ENCODE data around the gene AUNIP. TPM values are rescaled to one million over a fixed set of nuclear protein-coding genes. Genes with fewer than 3 reads are reported as not detected.

Gene AUNIP
- total and polyA plus RNA-seq, 2 experiments from 2014 or later, result 20.9 to 21.9 TPM

- peaks cover 22% of the 10 kb centered on the region for H3K4me1 Mint-ChIP-seq
Observed at GRCh38 chr1:25795211-25795610, 64.0 kb downstream of the AUNIP start.

More at GRCh38 chr1:25795211-25795610, 64.0 kb downstream of the AUNIP start:
- Histone ChIP-seq H3K4me2 (no peak overlapping the region), H3F3A (replicated peaks; ENCODE audit: low read depth) (peaks cover 4% of the 10 kb centered on the region; the same call in 1 of the 2 replicates), H3K27ac (ENCODE audit: low read depth) (no peak overlapping the region), H3K36me3 (ENCODE audit: insufficient read depth) (no peaks in the 10 kb centered on the region), H2AFZ (no peak overlapping the region), H3K4me3 (no peak overlapping the region), H3K27me3 (ENCODE audit: insufficient read depth) (no peaks in the 10 kb centered on the region), H3K9me2 (ENCODE audit: insufficient read depth) (no peaks in the 10 kb centered on the region), H3K4me1 (ENCODE audit: insufficient read depth) (peaks cover 3% of the 10 kb centered on the region), H3K79me2 (replicated peaks; ENCODE audit: insufficient read depth) (no peaks in the 10 kb centered on the region), H4K20me1 (replicated peaks; ENCODE audit: insufficient read depth) (no peaks in the 10 kb centered on the region; the same call in 1 of the 2 replicates)
- no peaks in the 10 kb centered on the region for H3K9me3 Mint-ChIP-seq
- H3K36me3 Mint-ChIP-seq (ENCODE audit: low read depth), result no peaks in the 10 kb centered on the region
- peaks cover 17% of the 10 kb centered on the region for H3K27me3 Mint-ChIP-seq (ENCODE audit: insufficient read depth, low read depth, poor library complexity)
- ATAC-seq (no peak), DNase-seq (ENCODE audit: low spot score) (no peak)
- TF ChIP-seq, protein P1, sequence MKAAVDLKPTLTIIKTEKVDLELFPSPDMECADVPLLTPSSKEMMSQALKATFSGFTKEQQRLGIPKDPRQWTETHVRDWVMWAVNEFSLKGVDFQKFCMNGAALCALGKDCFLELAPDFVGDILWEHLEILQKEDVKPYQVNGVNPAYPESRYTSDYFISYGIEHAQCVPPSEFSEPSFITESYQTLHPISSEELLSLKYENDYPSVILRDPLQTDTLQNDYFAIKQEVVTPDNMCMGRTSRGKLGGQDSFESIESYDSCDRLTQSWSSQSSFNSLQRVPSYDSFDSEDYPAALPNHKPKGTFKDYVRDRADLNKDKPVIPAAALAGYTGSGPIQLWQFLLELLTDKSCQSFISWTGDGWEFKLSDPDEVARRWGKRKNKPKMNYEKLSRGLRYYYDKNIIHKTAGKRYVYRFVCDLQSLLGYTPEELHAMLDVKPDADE (IDR thresholded peaks at IDR 0.05), result no peak
- TF ChIP-seq REST (IDR thresholded peaks at IDR 0.05; ENCODE audit: unreplicated experiment) (no peak), JUNB (IDR thresholded peaks at IDR 0.05; ENCODE audit: unreplicated experiment) (no peak), NANOG (IDR thresholded peaks at IDR 0.05; ENCODE audit: borderline replicate concordance) (no peak), POLR2AphosphoS5 (IDR thresholded peaks at IDR 0.05; ENCODE audit: low read depth) (no peak), ZNF331 (CRISPR knock-in tag; IDR thresholded peaks at IDR 0.05; ENCODE audit: low read depth) (no peak), EZH2 (IDR thresholded peaks at IDR 0.05; ENCODE audit: low read depth, unreplicated experiment) (no peak), ZNF462 (CRISPR knock-in tag; IDR thresholded peaks at IDR 0.05) (no peak), ZNF114 (CRISPR knock-in tag; IDR thresholded peaks at IDR 0.05) (no peak), STAT1 (IDR thresholded peaks at IDR 0.05; ENCODE audit: unreplicated experiment) (no peak)
- TF ChIP-seq, protein P2, sequence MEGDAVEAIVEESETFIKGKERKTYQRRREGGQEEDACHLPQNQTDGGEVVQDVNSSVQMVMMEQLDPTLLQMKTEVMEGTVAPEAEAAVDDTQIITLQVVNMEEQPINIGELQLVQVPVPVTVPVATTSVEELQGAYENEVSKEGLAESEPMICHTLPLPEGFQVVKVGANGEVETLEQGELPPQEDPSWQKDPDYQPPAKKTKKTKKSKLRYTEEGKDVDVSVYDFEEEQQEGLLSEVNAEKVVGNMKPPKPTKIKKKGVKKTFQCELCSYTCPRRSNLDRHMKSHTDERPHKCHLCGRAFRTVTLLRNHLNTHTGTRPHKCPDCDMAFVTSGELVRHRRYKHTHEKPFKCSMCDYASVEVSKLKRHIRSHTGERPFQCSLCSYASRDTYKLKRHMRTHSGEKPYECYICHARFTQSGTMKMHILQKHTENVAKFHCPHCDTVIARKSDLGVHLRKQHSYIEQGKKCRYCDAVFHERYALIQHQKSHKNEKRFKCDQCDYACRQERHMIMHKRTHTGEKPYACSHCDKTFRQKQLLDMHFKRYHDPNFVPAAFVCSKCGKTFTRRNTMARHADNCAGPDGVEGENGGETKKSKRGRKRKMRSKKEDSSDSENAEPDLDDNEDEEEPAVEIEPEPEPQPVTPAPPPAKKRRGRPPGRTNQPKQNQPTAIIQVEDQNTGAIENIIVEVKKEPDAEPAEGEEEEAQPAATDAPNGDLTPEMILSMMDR (conservative IDR thresholded peaks at IDR 0.05; ENCODE audit: low read depth in 2 of 2), result no peak
- H3K27ac Mint-ChIP-seq, result no peak overlapping the region
- no peak overlapping the region for H3K4me3 Mint-ChIP-seq

Measured in GM23338 (cell line).